Retinal pigment epithelial cell (primary cell): ENCODE results near the gene NUP62.
A peak's percentile ranks its signal among the peaks of the same experiment; 100 is the strongest.

Source experiments
- DNase-seq: peaks from one replicate; pipeline ENCODE4 v3.0.0-alpha.2; 2010; ENCODE audit warnings: low read depth
- H3K4me3 ChIP-seq: 2 replicates; pipeline ENCODE4 v1.5.1; 2011; ENCODE audit warnings: mild to moderate bottlenecking, low read length, control low read depth, moderate library complexity
- TF ChIP-seq, protein P1 (sequence below): conservative IDR thresholded peaks from 2 replicates; pipeline ENCODE4 v1.5.1; 2011; ENCODE audit warnings: low read depth, low read length, control low read depth, inconsistent platforms

Gene NUP62

DNA sequence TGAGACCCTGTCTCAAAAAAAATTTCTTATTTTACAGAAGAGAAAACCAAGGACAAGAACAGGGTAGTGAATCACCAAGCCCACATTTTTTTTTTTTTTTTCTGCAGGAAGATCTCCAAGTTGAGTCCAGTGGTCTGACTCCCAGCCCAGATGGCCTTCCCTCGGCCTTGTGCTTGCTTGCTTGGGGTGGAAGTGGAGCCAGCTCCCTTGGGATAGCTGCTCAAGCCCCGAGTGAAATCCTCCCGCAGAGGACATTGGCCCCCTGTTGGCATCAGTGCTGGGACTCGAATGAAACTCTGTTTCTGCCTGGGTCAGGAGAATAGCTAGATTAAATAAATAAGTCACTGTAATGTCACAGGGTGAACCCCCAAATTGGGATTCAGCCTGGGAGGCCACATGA lies 9.4 kb upstream of the NUP62 start:
- TF ChIP-seq, protein P1, sequence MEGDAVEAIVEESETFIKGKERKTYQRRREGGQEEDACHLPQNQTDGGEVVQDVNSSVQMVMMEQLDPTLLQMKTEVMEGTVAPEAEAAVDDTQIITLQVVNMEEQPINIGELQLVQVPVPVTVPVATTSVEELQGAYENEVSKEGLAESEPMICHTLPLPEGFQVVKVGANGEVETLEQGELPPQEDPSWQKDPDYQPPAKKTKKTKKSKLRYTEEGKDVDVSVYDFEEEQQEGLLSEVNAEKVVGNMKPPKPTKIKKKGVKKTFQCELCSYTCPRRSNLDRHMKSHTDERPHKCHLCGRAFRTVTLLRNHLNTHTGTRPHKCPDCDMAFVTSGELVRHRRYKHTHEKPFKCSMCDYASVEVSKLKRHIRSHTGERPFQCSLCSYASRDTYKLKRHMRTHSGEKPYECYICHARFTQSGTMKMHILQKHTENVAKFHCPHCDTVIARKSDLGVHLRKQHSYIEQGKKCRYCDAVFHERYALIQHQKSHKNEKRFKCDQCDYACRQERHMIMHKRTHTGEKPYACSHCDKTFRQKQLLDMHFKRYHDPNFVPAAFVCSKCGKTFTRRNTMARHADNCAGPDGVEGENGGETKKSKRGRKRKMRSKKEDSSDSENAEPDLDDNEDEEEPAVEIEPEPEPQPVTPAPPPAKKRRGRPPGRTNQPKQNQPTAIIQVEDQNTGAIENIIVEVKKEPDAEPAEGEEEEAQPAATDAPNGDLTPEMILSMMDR: no peak
- no peak for DNase-seq
- H3K4me3 ChIP-seq: no peak overlapping the region

DNA sequence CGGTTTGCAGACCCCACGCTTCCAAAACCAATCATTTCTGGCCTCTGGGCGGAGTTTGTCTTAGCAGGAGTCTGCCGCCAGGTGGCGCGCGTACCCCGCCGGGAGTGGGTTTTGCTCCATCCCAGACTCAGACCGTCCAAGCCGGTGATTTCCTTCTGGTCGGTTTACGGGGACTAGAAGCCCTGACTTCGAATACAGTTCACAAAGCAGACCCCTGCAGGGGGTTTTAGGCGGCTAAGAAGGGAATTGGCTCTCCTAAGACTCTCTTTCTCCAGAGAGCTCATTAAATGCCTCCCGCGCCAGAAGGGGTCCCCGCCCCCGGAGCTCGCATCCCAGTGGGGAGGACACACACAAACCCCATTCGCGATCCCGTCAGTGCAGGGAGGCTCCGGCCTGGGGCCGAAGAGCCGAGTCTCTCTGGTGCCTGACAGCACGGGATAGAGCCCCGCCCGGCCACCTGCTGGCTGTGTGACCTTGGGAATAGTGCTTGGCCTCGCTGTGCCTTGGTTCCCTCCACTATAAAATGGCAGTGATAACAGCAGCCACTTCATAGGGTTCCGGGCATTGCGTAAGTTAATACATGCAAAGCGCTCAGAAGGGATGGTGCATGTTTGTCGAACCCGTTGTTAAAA lies 8.6 kb upstream of the NUP62 start:
- TF ChIP-seq, protein P1: peak; percentile 95
- no peak for DNase-seq
- H3K4me3 ChIP-seq: peak overlapping the region; percentile 21

DNA sequence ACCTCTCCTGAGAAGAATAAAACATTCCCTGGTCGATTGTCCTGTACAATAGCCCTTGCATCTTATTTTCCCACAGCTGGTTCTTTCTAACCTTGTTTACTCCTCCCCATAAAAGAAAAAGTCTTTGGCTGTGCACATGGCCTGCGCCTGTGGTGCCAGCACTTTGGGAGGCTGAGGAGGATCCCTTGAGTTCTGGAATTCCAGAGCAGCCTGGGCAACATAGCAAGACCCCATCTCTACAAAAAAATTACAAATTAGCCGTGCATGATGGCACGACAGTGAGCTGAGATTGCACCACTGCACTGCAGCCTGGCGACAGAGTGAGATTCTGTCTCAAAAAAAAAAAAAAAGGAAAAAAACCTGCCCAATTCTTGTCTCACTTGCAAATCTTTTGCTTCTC lies 7.2 kb upstream of the NUP62 start:
- TF ChIP-seq, protein P1: no peak
- DNase-seq: no peak
- H3K4me3 ChIP-seq: no peak overlapping the region

DNA sequence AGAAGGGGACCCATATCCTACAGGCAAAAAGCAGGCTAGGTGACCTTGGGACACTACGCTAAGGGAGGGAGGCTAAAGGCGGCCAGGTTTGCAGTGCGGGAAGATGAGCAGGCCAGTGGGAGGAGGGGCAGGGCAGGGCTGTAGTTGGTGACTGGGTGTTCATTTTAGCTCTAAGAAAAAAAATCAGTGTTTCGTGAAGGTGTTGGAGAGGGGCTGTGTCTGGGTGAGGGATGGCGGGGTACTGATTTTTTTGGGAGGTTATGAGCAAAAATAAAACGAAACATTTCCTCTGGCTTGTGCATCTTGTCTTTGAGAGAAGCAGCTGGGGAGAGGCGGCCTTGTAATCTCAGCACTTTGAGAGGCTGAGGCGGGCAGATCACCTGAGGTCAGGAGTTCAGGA lies 4.3 kb upstream of the NUP62 start:
- TF ChIP-seq, protein P1: no peak
- no peak for DNase-seq
- H3K4me3 ChIP-seq: no peak overlapping the region

DNA sequence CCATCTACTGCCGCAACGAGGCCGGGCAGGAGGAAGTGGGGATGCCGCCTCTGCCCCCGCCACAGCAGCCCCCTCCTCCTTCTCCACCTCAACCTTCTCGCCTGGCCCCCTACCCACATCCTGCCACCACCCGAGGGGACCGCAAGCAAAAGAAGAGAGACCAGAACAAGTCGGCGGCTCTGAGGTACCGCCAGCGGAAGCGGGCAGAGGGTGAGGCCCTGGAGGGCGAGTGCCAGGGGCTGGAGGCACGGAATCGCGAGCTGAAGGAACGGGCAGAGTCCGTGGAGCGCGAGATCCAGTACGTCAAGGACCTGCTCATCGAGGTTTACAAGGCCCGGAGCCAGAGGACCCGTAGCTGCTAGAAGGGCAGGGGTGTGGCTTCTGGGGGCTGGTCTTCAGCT lies 3.4 kb upstream of the NUP62 start:
- no peak overlapping the region for H3K4me3 ChIP-seq
- TF ChIP-seq, protein P1: no peak
- no peak for DNase-seq

DNA sequence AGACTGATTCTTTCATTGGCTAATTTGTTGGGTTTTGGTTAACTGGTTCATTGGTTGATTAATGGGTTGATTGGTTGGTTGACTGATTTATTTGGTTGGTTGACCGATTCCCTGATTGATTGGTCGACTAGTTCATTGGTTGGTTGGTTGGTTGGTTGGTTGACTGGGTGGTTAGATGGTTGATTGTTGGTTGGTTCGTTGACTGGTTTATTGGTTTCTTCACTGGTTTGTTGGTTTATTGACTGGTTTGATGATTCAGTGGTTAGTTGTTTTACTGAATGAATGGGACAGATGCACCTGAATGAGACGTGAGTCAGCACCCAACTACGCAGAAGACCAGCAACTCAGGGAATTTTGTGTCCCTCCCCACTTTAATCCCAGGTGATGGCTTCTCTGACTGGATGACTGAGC lies 2.7 kb upstream of the NUP62 start:
- no peak overlapping the region for H3K4me3 ChIP-seq
- DNase-seq: no peak
- TF ChIP-seq, protein P1: no peak

DNA sequence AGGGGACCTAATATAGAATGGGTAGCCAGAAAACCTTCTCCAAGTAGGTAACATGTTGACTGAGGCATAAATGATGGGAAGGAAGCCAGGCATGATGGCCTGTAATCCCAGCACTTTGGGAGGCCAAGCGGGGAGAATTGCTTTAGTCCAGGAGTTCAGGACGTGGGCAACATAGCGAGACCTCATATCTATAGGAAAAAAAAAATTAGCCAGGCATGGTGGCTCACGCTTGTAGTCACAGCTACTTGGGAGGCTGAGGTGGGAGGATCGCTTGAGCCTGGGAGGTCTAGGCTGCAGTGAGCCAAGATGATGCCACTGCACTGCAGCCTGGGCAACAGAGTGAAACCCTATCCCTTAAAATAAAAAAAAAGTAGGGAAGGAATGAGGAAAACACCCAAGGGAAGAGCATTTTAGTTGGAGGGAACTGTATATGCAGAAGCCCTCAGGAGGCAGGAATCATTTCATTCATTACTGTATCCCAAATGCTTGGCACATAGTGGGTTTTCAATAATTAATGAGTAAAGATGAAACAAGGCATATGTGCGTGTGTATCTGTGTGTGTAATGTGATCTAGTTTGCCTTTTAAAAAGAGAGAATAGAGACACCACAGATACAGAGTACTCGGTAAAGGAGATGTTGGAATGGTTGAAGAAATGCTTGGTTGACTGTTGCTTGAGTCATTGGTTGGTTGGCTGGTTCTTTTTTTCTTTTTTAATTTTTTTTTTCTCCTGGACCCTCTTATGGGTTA lies 2.2 kb upstream of the NUP62 start:
- no peak overlapping the region for H3K4me3 ChIP-seq
- DNase-seq: no peak
- TF ChIP-seq, protein P1: no peak
